Body of pancreas (tissue), 4 donors: ENCODE results near the gene SCTR.

Experiments used
- POLR2A ChIP-seq, 3 donors: fragments of 450-650 bp; IDR thresholded peaks; one replicate each; pipeline ENCODE4 v1.6.1; 2016; ENCODE audit warnings: antibody characterized with exemption in 3 of 3, mild to moderate bottlenecking in 2 of 3
- TF ChIP-seq, protein P1 (sequence below), 7 experiments: fragments of 450-650 bp in 4 of 7; fragments of 200-600 bp in 3 of 7; sonication (generic) in 3 of 7; IDR thresholded peaks; one replicate each; pipeline ENCODE4 v1.5.1; 2016 to 2019; ENCODE audit warnings: antibody characterized with exemption in 7 of 7

DNA sequence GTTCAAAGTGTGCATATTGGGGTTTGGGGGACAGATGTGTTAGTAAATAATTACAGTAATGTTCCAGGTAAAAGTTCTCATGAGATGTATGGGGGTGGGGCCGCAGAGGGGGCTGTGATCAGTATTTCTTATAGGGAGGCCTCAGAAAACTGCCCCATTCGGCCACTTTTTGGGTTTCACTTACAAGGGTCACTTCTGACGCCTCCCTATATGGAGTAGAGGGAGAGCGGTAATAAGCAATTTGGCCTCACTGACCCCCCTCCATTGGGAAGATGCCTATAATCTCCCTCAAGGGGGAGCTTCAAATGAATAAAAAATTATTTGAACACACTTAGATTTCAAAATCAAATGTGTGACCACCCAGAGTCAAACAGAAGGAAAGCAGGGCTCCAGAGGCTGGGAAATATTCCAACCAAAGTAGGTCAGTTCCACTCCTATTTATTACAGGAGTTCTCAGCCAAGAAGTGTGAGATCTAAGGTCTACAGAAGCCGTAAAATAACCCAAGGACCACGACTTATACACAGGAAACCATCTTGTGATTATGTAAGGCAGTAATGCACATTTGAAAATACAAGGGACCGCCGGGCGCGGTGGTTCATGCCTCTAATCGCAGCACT is 2.7 kb downstream of the SCTR start:
- TF ChIP-seq, protein P1, sequence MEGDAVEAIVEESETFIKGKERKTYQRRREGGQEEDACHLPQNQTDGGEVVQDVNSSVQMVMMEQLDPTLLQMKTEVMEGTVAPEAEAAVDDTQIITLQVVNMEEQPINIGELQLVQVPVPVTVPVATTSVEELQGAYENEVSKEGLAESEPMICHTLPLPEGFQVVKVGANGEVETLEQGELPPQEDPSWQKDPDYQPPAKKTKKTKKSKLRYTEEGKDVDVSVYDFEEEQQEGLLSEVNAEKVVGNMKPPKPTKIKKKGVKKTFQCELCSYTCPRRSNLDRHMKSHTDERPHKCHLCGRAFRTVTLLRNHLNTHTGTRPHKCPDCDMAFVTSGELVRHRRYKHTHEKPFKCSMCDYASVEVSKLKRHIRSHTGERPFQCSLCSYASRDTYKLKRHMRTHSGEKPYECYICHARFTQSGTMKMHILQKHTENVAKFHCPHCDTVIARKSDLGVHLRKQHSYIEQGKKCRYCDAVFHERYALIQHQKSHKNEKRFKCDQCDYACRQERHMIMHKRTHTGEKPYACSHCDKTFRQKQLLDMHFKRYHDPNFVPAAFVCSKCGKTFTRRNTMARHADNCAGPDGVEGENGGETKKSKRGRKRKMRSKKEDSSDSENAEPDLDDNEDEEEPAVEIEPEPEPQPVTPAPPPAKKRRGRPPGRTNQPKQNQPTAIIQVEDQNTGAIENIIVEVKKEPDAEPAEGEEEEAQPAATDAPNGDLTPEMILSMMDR (IDR thresholded peaks at IDR 0.05) = no peak
- no peak for TF ChIP-seq POLR2A (IDR thresholded peaks at IDR 0.05)
